Measurements from ENCODE around the gene MGLL.

DNA sequence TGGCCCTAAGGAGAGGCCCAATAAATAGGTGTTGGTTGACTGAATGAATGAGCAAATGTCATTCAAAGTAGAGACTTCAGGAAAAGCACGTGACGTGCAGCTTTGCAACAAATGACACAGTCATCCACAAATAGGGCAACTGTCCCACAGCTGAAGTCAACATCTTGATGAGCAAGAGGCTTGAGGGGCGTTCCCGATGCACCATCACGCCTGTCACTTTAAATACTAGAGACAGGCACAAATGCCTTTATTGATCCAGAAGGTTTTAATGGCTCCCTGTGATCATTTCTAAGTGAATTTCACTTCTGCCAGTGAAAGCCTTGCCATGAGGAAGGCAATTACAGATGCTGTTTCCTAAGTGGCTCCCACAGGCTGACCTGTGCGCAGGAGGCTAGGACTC lies 105.9 kb downstream of the MGLL start:
- TF ChIP-seq, protein P1, sequence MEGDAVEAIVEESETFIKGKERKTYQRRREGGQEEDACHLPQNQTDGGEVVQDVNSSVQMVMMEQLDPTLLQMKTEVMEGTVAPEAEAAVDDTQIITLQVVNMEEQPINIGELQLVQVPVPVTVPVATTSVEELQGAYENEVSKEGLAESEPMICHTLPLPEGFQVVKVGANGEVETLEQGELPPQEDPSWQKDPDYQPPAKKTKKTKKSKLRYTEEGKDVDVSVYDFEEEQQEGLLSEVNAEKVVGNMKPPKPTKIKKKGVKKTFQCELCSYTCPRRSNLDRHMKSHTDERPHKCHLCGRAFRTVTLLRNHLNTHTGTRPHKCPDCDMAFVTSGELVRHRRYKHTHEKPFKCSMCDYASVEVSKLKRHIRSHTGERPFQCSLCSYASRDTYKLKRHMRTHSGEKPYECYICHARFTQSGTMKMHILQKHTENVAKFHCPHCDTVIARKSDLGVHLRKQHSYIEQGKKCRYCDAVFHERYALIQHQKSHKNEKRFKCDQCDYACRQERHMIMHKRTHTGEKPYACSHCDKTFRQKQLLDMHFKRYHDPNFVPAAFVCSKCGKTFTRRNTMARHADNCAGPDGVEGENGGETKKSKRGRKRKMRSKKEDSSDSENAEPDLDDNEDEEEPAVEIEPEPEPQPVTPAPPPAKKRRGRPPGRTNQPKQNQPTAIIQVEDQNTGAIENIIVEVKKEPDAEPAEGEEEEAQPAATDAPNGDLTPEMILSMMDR (IDR thresholded peaks at IDR 0.05 in 4 of 5, conservative IDR thresholded peaks at IDR 0.05 in 1 of 5) = no peak
- no peak for TF ChIP-seq POLR2A (IDR thresholded peaks at IDR 0.05)

Measured in gastrocnemius medialis (tissue), 4 donors.